Mucosa of stomach (tissue), 1 donor: Measurements from ENCODE around the gene RBM8A.
"Not testable (repeated sequence)": the region's sequence is repeated elsewhere in the genome, so short reads cannot be mapped to it uniquely, and the experiment has no call there.

ENCODE experiments used
- H3K27me3 ChIP-seq: one replicate; pipeline ENCODE4 v1.7.0; 2013; ENCODE audit warnings: mild to moderate bottlenecking, low read length; ENCODE audit not compliant: control insufficient read depth, insufficient read depth
- H3K36me3 ChIP-seq: one replicate; pipeline ENCODE4 v1.7.0; 2013; ENCODE audit warnings: low read length; ENCODE audit not compliant: control insufficient read depth, insufficient read depth
- H3K4me1 ChIP-seq: one replicate; pipeline ENCODE4 v1.7.0; 2013; ENCODE audit warnings: mild to moderate bottlenecking, low read length; ENCODE audit not compliant: control insufficient read depth, insufficient read depth
- H3K4me3 ChIP-seq: one replicate; pipeline ENCODE4 v1.7.0; 2013; ENCODE audit warnings: low read length
- H3K9ac ChIP-seq: one replicate; pipeline ENCODE4 v1.7.0; 2013; ENCODE audit warnings: mild to moderate bottlenecking, low read length, moderate library complexity
- H3K9me3 ChIP-seq: one replicate; pipeline ENCODE4 v1.7.0; 2013; ENCODE audit warnings: mild to moderate bottlenecking, low read length, moderate library complexity; ENCODE audit not compliant: control insufficient read depth
- donor health status: Pancreatic carcinoma.

RBM8A gene

DNA sequence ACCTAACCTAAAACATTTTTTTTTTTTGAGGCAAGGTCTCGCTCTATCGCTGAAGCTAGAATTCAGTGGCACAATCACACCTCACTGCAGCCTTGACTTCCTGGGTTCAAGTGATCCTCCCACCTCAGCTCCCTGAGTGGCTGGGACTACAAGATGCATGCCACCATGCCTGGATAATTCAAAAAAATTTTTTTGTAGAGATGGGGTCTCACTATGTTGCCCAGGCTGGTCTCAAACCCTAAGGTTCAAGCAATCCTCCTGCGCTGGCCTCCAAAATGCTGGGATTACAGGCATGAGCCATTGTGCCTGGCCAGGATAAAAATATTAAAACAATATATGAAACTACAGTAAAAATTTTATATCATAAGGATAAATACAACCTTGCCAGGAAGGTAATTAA lies 25.6 kb upstream of the RBM8A start:
- Histone ChIP-seq H3K9ac (no peak overlapping the region), H3K9me3 (no peaks in the 10 kb centered on the region), H3K4me3 (no peak overlapping the region), H3K36me3 (no peaks in the 10 kb centered on the region), H3K4me1 (peaks cover 13% of the 10 kb centered on the region), H3K27me3 (no peaks in the 10 kb centered on the region)

DNA sequence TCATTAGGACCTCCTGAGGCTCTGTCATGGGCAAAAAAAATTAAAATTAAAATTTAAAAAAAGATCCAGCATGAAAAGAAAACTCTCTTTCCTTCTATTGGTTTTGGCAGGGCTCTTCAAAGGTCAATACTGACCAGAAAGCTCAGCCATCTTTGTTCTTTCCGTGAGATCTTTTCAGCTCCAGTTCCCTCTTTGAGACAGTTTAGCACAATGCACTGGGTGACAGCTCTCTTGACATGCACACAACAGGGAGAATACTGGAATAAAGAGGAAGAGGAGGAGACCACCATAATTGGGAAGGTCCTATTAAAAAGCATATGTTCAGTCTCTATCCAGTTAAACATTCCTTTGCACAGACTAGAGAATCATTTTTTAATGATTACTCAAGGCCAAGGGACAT lies 24.2 kb upstream of the RBM8A start:
- Histone ChIP-seq H3K36me3 (no peaks in the 10 kb centered on the region), H3K27me3 (no peaks in the 10 kb centered on the region), H3K4me1 (peaks cover 13% of the 10 kb centered on the region), H3K9ac (no peak overlapping the region), H3K4me3 (no peak overlapping the region), H3K9me3 (no peaks in the 10 kb centered on the region)

DNA sequence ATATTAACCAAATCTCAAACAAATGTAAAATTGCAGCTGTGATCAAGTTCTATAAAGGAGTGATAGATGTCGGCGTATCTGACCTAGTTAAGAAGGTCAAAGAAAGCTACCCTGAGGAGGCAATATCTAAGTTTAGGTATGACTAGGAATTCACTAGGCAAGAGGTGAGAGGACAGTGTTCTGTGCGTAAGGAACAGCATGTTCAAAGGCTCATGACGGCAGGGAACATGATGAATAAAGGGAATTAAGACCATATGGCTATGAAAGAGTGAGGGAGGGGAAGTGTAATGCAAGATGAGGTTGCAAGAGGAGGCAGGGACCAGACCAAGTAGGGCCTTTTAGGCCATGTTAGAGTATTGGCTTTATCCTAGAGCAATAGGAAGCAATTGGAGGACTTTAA lies 21.9 kb upstream of the RBM8A start:
- no peak overlapping the region for H3K4me3 ChIP-seq
- H3K9me3 ChIP-seq: no peaks in the 10 kb centered on the region
- H3K27me3 ChIP-seq: no peaks in the 10 kb centered on the region
- H3K9ac ChIP-seq: no peak overlapping the region
- no peaks in the 10 kb centered on the region for H3K36me3 ChIP-seq
- no peaks in the 10 kb centered on the region for H3K4me1 ChIP-seq

DNA sequence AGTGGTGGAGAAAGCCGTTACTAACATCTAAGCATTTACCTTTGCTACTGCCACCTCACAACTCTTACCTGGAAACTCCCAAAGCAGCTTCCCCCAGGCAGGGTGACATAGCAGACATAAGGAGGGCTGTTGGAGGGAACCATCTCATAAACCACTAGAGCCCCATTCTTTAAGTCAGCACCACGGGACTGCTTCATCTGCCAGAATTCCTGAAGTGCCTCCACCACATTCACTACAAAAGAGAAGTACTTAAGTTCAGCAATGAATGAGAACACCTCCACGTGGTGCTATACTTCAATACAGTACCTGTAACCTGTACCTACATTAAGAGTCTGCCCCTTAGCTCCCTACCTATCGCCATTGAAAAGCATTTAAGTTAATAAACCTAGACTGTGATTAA lies 20.3 kb upstream of the RBM8A start:
- Histone ChIP-seq H3K36me3 (no peaks in the 10 kb centered on the region), H3K9ac (no peak overlapping the region), H3K9me3 (no peaks in the 10 kb centered on the region), H3K27me3 (no peaks in the 10 kb centered on the region), H3K4me3 (no peak overlapping the region), H3K4me1 (no peaks in the 10 kb centered on the region)

DNA sequence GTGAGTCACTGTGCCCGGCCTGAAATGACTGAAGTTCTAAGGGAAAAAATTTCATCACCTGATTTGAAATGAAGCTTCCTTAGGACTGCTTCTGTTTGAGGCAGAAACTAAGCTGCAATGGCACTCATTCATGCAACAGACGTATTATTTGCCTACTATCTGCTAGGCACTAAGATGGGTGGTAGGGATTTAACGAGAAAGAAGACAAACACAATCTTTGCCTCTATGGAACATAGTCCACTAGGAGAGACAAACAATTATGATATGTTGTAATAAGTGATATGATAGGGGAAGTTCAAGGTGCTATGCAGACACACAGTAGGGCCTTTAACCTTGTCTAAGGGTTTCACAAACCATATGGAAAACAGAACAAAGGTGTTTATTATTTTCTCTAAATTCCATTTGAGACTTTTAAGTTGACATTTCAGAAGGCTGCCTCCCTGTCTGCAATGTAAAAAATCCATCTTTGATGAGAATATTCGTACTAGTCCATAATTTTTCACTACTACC lies 19.2 kb upstream of the RBM8A start:
- no peak overlapping the region for H3K4me3 ChIP-seq
- H3K9me3 ChIP-seq: no peaks in the 10 kb centered on the region
- H3K36me3 ChIP-seq: no peaks in the 10 kb centered on the region
- no peaks in the 10 kb centered on the region for H3K27me3 ChIP-seq
- no peak overlapping the region for H3K9ac ChIP-seq
- H3K4me1 ChIP-seq: no peaks in the 10 kb centered on the region

DNA sequence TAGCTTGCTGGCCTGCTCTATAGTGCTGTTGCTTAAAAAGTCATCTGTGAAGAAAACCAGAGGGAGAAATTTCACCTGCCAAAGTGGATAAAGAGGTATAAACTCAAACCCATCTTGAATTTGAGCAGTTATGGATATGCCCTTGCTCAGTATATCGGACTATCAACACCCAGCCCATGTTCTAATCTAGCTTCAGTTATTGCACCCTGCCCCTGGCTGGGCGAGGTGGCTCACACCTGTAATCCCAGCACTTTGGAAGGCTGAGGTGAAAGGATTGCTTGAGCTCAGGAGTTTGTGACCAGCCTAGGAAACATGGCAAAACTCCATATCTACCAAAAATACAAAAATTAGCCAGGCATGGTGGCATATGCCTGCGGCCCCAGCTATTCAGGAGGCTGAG lies 17.2 kb upstream of the RBM8A start:
- no peak overlapping the region for H3K9ac ChIP-seq
- H3K4me3 ChIP-seq: no peak overlapping the region
- no peaks in the 10 kb centered on the region for H3K4me1 ChIP-seq
- no peaks in the 10 kb centered on the region for H3K27me3 ChIP-seq
- H3K36me3 ChIP-seq: no peaks in the 10 kb centered on the region
- H3K9me3 ChIP-seq: no peaks in the 10 kb centered on the region

DNA sequence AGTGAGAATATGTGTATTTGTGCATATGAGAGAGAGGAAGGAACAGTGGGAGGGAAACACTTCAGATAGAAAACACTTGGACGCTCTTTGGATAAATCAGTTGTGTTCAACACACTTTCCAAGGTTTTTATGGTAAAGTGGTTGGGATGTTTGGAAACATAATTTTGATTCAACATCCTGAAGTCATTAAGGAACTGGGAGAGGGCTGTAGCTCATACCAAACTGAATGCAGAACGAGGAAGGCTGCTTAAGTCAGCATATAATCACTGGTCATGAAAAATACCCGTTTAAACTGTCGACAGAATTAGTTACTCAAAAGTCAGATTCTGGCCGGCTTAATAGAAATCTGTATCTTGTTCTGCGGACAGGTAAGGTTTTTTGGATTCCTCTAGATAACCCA lies 15.6 kb upstream of the RBM8A start:
- Histone ChIP-seq H3K9ac (no peak overlapping the region), H3K9me3 (no peaks in the 10 kb centered on the region), H3K27me3 (no peaks in the 10 kb centered on the region), H3K4me3 (no peak overlapping the region), H3K4me1 (no peaks in the 10 kb centered on the region), H3K36me3 (no peaks in the 10 kb centered on the region)

DNA sequence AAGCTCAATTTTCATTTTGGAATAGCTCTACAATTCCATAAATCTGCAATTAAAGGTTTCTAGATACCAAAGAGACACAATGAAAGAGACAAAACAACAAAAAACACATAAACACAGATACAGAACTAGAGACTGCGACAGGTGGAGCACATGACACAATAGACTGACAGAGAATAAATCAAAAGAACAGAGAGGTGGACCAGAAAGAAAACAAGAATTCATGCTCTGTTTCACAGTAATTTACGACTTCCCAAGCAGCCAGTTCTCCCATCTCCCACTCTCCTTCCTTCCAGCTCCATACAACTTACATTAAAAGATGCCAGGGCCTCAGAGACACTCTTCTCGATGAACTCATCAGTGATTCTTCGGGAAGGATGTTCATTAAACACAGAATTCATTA lies 15.1 kb upstream of the RBM8A start:
- Histone ChIP-seq H3K4me3 (no peak overlapping the region), H3K36me3 (no peaks in the 10 kb centered on the region), H3K9ac (no peak overlapping the region), H3K9me3 (no peaks in the 10 kb centered on the region), H3K4me1 (no peaks in the 10 kb centered on the region), H3K27me3 (no peaks in the 10 kb centered on the region)

DNA sequence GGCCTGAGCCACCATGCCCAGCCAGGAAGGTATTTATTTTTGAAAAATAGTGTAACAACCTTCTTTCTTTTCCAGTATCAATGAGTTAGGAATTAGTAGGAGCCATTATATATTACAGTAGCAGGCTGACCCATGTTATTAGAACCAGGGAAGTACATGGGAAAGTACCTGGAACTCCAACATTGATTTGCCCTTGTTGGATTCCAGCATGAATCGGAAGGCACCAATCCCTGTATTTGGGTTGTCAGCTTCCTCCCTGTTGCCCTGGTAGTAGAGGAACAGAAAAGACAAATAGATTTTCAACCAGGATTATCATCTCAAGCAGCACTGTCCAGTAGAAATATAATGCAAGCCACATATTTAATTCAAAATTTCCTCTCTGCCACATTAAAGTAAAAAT lies 10.2 kb upstream of the RBM8A start:
- H3K4me3 ChIP-seq: no peak overlapping the region
- no peak overlapping the region for H3K9ac ChIP-seq
- peaks cover 19% of the 10 kb centered on the region for H3K4me1 ChIP-seq
- H3K27me3 ChIP-seq: no peaks in the 10 kb centered on the region
- H3K9me3 ChIP-seq: no peaks in the 10 kb centered on the region
- H3K36me3 ChIP-seq: no peaks in the 10 kb centered on the region

DNA sequence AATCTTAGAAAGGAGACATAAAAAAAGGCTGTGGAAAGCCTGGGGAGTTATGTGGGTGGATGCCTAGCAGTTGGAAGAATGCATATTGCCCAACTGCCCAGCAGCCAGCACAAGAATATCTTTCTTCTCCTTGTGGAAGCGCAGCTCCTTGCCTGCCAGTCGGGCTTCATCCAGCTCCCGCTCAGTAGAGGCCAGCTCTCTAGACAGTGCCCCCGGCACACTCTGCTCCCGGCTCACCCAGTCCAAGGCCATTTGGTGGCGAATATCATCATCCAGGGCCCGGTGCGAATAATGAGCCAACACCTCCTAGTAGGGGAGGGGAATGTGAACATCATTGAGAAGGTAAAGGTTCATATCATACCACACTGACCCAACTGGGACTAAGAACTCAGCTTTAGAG lies 9.0 kb upstream of the RBM8A start:
- no peaks in the 10 kb centered on the region for H3K36me3 ChIP-seq
- H3K4me1 ChIP-seq: peaks cover 25% of the 10 kb centered on the region
- H3K9ac ChIP-seq: no peak overlapping the region
- no peaks in the 10 kb centered on the region for H3K27me3 ChIP-seq
- no peaks in the 10 kb centered on the region for H3K9me3 ChIP-seq
- H3K4me3 ChIP-seq: no peak overlapping the region

DNA sequence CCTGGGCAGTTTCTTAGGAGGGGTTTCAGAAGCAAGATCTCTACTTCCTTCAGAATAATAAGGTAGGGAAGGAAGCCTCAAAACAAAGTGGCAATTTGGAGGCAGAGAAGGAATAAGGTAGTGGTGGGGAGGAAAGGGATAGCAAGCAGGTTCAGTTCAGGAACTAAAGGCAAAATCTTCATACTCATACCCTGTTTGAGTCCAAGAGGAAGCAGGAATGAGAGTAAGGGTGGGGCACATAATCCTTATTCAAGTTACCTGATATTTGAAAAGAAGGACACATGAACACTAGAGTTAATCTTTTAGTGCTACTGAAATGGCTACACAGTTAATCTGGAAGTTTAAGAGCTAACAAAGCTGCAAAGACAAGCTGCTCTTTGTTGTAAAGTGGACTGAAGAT lies 8.4 kb upstream of the RBM8A start:
- Histone ChIP-seq H3K27me3 (no peaks in the 10 kb centered on the region), H3K36me3 (no peaks in the 10 kb centered on the region), H3K9ac (no peak overlapping the region), H3K9me3 (no peaks in the 10 kb centered on the region), H3K4me1 (peaks cover 25% of the 10 kb centered on the region), H3K4me3 (no peak overlapping the region)

DNA sequence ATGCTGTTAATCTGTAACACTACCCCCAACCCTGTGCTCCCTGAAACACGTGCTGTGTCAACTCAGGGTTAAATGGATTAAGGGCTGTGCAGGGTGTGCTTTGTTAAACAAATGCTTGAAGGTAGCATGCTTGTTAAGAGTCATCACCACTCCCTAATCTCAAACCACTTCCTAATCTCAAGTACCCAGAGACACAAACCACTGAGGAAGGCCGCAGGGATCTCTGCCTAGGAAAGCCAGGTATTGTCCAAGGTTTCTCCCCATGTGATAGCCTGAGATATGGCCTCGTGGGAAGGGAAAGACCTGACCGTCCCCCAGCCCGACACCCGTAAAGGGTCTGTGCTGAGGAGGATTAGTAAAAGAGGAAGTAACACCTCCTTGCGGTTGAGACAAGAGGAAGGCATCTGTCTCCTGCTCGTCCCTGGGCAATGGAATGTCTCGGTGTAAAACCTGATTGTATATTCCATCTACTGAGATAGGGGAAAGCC lies 5.3 kb upstream of the RBM8A start:
- not testable (repeated sequence) for H3K27me3 ChIP-seq, H3K36me3 ChIP-seq, H3K9me3 ChIP-seq
- H3K9ac ChIP-seq: peak overlapping the region; percentile 23
- H3K4me1 ChIP-seq: peaks cover 25% of the 10 kb centered on the region
- peak overlapping the region; percentile 19 for H3K4me3 ChIP-seq

DNA sequence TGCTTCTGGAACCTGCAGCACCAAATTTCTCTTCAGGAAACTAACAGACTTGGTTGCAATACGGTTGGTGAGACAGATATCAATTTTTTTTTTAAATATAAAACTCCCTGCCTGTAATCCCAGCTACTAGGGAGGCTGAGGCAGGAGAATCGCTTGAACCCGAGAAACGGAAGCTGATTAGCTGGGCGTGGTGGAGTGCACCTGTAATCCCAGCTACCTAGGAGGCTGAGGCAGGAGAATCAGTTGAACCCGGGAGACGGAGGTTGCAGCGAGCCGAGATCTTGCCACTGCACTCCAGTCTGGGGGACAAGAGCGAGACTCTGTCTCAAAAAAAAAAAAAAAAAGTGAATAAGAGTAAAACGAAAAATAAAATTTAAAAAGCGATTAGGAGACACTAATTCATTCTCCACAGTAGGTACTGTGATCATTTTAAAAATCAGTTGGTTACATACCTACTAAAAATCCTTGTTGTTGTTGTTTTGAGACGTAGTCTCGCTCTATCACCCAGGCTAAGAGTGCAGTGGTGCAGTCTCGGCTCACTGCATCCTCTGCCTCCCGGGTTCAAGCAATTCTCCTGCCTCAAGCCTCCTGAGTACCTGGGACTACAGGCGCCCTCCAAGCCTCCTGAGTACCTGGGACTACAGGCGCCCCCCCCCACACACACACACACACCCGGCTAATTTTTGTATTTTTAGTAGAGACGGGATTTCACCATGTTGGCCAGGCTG lies 796 bp upstream of the RBM8A start:
- H3K4me1 ChIP-seq: peaks cover 15% of the 10 kb centered on the region
- peak overlapping the region; percentile 100 for H3K9ac ChIP-seq
- peak overlapping the region; percentile 92 for H3K4me3 ChIP-seq
- H3K27me3 ChIP-seq: no peaks in the 10 kb centered on the region
- H3K36me3 ChIP-seq: no peaks in the 10 kb centered on the region
- H3K9me3 ChIP-seq: no peaks in the 10 kb centered on the region
